Measurements from ENCODE around the gene BACE1.

The BACE1 gene

GRCh38 chr11:117309310-117309709, 6.7 kb downstream of the BACE1 start:
- DNase-seq (ENCODE audit: low read depth in 2 of 2): no peak

GRCh38 chr11:117305145-117305544, 10.9 kb downstream of the BACE1 start:
- DNase-seq (ENCODE audit: low read depth in 2 of 2): no peak

- no peak for DNase-seq (ENCODE audit: low read depth in 2 of 2)
Measured at GRCh38 chr11:117303646-117304315, 12.3 kb downstream of the BACE1 start.

- no peak for DNase-seq (ENCODE audit: low read depth in 2 of 2)
Measured at GRCh38 chr11:117303101-117303500, 13.0 kb downstream of the BACE1 start.

- DNase-seq (ENCODE audit: low read depth in 2 of 2): no peak
Measured at GRCh38 chr11:117302228-117302627, 13.8 kb downstream of the BACE1 start.

- DNase-seq (ENCODE audit: low read depth in 2 of 2): no peak
Measured at GRCh38 chr11:117300773-117301172, 15.3 kb downstream of the BACE1 start.

- DNase-seq (ENCODE audit: low read depth in 2 of 2): no peak
Measured at GRCh38 chr11:117300283-117300663, 15.8 kb downstream of the BACE1 start.

- no peak for DNase-seq (ENCODE audit: low read depth in 2 of 2)
Measured at GRCh38 chr11:117299351-117300282, 16.4 kb downstream of the BACE1 start.

- DNase-seq (ENCODE audit: low read depth in 2 of 2): no peak
Measured at GRCh38 chr11:117298195-117298594, 17.9 kb downstream of the BACE1 start.

GRCh38 chr11:117296881-117297280, 19.2 kb downstream of the BACE1 start:
- DNase-seq (ENCODE audit: low read depth in 2 of 2): no peak

GRCh38 chr11:117295438-117296137, 20.5 kb downstream of the BACE1 start:
- DNase-seq (ENCODE audit: low read depth in 2 of 2): no peak

GRCh38 chr11:117292616-117293015, 23.4 kb downstream of the BACE1 start:
- no peak for DNase-seq (ENCODE audit: low read depth in 2 of 2)

GRCh38 chr11:117290809-117291396, 25.2 kb downstream of the BACE1 start, which contains the start of gene BACE1-AS:
Gene BACE1-AS (plus strand): TSS chr11:117291346.
- no peak for DNase-seq (ENCODE audit: low read depth in 2 of 2)

GRCh38 chr11:117289795-117290194, 26.3 kb downstream of the BACE1 start:
- no peak for DNase-seq (ENCODE audit: low read depth in 2 of 2)

- DNase-seq (ENCODE audit: low read depth in 2 of 2): no peak
Measured at GRCh38 chr11:117287668-117288067, 28.4 kb downstream of the BACE1 start.

GRCh38 chr11:117286588-117286987, 29.5 kb downstream of the BACE1 start:
- DNase-seq (ENCODE audit: low read depth in 2 of 2): no peak

GRCh38 chr11:117284053-117284452, 32.0 kb downstream of the BACE1 start:
- DNase-seq (ENCODE audit: low read depth in 2 of 2): no peak

GRCh38 chr11:117282956-117283355, 33.1 kb downstream of the BACE1 start:
- DNase-seq (ENCODE audit: low read depth in 2 of 2): no peak

- DNase-seq (ENCODE audit: low read depth in 2 of 2): no peak
Measured at GRCh38 chr11:117281869-117282268, 34.2 kb downstream of the BACE1 start.

GRCh38 chr11:117281159-117281558, 34.9 kb downstream of the BACE1 start:
- no peak for DNase-seq (ENCODE audit: low read depth in 2 of 2)

- DNase-seq (ENCODE audit: low read depth in 2 of 2): no peak
Measured at GRCh38 chr11:117279711-117280376, 36.2 kb downstream of the BACE1 start.

Measured in stimulated activated CD4-positive, alpha-beta T cell treated with anti-CD3 and anti-CD28 coated beads, Interleukin-12 subunit alpha, Interleukin-12 subunit beta, amount 100 ng/mL, for 24 hours (primary cell).